ENCODE data around the gene EMC7. TPM values are rescaled to one million over a fixed set of nuclear protein-coding genes. Genes with fewer than 3 reads are reported as not detected.

EMC7 gene
- total and polyA plus RNA-seq, 10 of the 15 experiments (the other 5 are each of a cell fraction or from before 2014, with no cell fraction given): 16.5 to 88.9 (median 45.0) TPM

DNA sequence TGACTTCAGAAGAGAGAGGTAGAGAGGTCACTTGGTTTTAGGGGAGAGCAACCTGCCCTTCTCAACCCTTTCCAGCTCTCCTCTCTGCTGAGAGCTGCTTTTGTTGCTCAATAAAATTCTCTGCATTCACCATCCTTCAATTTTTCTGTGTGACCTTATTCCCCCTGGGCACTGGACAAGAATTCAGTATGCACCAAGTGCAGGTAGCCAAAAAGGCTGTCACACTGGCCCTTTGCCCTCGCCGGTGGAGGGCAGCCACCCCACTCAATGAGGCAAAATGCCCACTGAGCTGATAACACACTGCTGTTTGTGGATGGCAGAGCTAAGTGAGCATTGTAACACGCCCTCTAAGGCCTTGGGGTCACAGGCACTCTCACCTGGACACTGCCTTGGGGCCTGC, 13.1 kb upstream of the EMC7 start (continued):
- TF ChIP-seq, protein P1, sequence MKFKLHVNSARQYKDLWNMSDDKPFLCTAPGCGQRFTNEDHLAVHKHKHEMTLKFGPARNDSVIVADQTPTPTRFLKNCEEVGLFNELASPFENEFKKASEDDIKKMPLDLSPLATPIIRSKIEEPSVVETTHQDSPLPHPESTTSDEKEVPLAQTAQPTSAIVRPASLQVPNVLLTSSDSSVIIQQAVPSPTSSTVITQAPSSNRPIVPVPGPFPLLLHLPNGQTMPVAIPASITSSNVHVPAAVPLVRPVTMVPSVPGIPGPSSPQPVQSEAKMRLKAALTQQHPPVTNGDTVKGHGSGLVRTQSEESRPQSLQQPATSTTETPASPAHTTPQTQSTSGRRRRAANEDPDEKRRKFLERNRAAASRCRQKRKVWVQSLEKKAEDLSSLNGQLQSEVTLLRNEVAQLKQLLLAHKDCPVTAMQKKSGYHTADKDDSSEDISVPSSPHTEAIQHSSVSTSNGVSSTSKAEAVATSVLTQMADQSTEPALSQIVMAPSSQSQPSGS (IDR thresholded peaks at IDR 0.05; ENCODE audit: low read length): no peak
- no peak for TF ChIP-seq PML (IDR thresholded peaks at IDR 0.05; ENCODE audit: low read length)
- no peak for TF ChIP-seq MEF2A (IDR thresholded peaks at IDR 0.05; ENCODE audit: insufficient read depth, low read depth, low read length)
- no peak for TF ChIP-seq SIN3A (IDR thresholded peaks at IDR 0.05; ENCODE audit: low read depth, low read length)
- TF ChIP-seq ETV6 (conservative IDR thresholded peaks at IDR 0.05 in 1 of 2, IDR thresholded peaks at IDR 0.05 in 1 of 2; ENCODE audit: borderline replicate concordance in 1 of 2, low read depth in 1 of 2): no peak
- TF ChIP-seq SP1 (IDR thresholded peaks at IDR 0.05; ENCODE audit: low read depth, low read length): no peak
- no peak for TF ChIP-seq E2F4 (IDR thresholded peaks at IDR 0.05; ENCODE audit: low read depth, low read length)
- TF ChIP-seq, protein P2, sequence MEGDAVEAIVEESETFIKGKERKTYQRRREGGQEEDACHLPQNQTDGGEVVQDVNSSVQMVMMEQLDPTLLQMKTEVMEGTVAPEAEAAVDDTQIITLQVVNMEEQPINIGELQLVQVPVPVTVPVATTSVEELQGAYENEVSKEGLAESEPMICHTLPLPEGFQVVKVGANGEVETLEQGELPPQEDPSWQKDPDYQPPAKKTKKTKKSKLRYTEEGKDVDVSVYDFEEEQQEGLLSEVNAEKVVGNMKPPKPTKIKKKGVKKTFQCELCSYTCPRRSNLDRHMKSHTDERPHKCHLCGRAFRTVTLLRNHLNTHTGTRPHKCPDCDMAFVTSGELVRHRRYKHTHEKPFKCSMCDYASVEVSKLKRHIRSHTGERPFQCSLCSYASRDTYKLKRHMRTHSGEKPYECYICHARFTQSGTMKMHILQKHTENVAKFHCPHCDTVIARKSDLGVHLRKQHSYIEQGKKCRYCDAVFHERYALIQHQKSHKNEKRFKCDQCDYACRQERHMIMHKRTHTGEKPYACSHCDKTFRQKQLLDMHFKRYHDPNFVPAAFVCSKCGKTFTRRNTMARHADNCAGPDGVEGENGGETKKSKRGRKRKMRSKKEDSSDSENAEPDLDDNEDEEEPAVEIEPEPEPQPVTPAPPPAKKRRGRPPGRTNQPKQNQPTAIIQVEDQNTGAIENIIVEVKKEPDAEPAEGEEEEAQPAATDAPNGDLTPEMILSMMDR (IDR thresholded peaks at IDR 0.05 in 2 of 3, conservative IDR thresholded peaks at IDR 0.05 in 1 of 3; ENCODE audit: control insufficient read depth in 2 of 3, extremely low read depth in 1 of 3, insufficient read depth in 1 of 3, low read depth in 3 of 3, low read length in 3 of 3): no peak
- no peak for TF ChIP-seq CHD4 (IDR thresholded peaks at IDR 0.05)
- TF ChIP-seq HCFC1 (IDR thresholded peaks at IDR 0.05; ENCODE audit: low read length): no peak
- no peak for TF ChIP-seq GABPA (IDR thresholded peaks at IDR 0.05; ENCODE audit: low read depth)
- TF ChIP-seq MTA3 (IDR thresholded peaks at IDR 0.05; ENCODE audit: borderline replicate concordance, low read length): no peak
- TF ChIP-seq IKZF1 (conservative IDR thresholded peaks at IDR 0.05): no peak
